GM21723 (cell line): ENCODE results near the gene DUSP15.

Experiments
- ATAC-seq: cut with Tn5 transposase; IDR thresholded peaks from one replicate; pipeline ENCODE4 v1.9.1; 2021; ENCODE audit warnings: mild to moderate bottlenecking, moderate library complexity; ENCODE audit not compliant: unreplicated experiment

Gene DUSP15

DNA sequence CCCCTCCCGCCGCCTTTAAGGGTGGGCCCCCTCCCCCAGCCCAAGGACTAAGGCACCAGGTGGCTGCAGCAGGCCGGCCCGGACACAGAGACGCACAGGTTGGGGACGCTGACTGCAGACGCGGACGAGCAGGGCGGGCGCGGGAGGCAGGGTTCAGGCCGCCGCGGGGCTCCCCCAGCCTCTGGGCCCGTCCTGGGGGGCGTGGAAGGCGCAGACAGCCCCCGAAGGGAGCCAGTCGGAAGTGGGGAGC lies 9.3 kb downstream of the DUSP15 start:
- no peak for ATAC-seq

DNA sequence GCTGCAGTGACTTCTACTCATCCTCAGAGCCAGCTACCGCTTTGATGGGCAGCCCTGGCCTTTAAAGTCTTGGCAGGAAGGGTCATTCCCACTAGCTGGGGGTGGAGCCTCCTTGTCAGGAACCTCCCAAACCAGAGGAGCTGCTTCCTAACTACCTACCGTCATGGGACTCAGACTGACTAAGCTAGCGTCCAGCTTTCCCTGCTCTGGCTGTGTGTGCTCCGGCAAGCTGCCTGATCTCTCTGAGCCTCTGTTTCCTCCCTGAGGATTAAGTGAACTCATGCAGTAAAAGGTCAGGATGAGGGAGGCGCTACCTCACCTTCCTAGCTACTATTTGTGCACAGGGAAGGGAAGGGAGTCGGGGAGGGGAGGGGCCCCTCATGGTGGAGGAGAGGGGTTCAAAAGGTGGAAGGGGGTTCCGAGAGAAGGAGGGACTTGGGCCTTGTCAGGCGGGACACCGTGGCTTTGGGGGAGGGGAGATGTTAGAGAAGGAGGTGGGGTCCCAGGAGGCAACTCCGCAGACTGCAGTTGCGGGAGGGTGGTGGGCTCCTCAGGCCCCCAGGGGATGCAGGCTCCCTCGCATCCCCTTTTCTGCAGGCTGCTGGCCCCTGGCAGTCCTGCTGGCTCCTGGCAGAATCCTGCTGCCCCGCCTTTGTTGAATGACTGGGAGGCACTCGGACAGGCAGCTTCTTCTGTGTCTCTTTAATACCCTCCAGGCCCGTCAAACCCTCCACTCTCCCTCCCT lies 9.8 kb downstream of the DUSP15 start:
- no peak for ATAC-seq

GRCh38 chr20:31859998-31860380 lies 10.3 kb downstream of the DUSP15 start:
- no peak for ATAC-seq

- no peak for ATAC-seq
These were observed 10.9 kb downstream of the DUSP15 start for GRCh38 chr20:31859266-31859997.

GRCh38 chr20:31858760-31859083 lies 11.6 kb downstream of the DUSP15 start:
- ATAC-seq, result no peak

GRCh38 chr20:31857861-31858759 lies 12.2 kb downstream of the DUSP15 start:
- ATAC-seq, result no peak

DNA sequence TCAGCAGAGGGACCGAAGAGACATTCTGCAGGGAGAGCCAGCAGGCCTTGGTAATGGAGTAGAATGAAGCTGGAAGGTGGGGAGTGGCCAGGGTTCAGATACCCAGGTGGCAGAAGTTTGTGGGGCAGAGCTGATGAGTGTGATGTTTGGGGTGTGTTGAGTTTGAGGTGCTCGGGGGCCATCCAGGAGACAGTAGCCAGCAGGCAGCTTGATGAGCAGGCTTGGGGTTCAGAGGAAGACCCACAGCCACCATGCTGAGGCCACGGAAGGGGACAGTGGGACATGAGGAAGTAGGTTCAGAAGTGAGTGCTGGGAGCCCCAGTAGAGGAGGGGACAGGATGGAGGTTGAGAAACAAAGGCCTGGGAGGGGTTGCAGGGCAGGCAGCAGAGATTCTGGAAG lies 13.8 kb downstream of the DUSP15 start:
- no peak for ATAC-seq

GRCh38 chr20:31853481-31853880 lies 16.8 kb downstream of the DUSP15 start:
- no peak for ATAC-seq

DNA sequence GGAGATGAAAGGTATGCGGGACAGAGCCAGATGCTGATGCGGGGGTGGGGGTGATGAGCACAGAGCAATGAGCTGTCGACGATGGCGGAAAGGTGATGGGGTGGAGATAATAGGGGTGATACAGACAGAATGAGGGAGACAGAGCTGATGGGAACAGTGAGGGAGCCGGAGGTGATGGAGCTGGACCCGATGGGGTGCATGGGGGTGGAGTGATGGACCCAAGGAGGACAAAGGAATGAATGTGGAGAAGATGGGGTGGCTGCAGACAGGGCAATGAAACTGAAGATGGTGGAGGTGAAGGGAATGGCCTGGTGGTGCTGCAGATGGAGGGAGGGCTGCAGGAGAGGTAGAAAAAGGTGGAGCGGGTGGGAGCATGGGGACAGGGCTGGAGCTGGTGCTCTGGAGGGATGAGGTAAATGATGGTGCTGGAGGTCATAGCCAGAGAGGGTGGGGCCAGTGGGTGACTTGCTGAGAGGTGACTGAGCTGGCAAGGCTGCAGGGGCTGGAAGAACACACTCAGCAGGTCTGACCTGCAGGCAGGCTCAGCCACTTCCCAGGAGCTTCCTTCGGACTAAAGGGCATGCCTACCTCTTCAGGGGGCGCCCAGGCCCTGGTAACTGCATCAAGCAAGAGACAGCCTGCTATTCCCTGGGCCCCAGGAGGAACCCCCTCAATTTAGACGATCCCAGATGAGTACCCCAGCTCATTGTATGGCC lies 18.9 kb downstream of the DUSP15 start:
- ATAC-seq, result no peak

DNA sequence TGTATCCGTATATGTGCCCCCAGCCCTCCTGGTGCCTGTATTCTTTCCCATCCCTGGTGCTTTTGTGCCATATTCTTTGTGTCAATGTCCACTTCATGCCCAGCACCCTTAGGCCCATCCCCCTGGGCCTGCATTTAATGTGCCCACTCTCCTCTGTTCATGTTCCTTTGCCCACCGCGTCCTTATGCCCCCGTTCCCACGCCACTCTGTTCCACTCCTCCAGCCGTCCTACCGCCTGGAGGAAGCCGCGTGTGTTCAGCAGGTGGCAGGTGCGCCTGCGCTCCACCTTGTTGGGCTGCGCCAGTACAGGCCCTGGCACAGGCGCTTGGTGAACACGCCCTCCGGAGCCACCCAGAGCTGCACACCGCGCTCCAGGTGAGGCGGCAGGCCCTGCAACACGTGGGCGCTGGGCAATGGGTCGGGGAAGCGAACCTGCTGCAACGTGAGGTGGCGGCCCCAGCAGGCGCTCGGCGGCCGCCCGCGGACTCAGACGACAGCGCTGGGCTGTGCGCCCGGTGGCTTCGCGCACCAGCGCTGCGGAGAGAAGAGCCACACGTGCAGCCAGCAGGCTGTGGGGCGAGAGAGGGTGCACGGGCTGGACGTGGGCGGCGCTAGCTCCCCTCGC lies 20.9 kb downstream of the DUSP15 start:
- ATAC-seq, result no peak

DNA sequence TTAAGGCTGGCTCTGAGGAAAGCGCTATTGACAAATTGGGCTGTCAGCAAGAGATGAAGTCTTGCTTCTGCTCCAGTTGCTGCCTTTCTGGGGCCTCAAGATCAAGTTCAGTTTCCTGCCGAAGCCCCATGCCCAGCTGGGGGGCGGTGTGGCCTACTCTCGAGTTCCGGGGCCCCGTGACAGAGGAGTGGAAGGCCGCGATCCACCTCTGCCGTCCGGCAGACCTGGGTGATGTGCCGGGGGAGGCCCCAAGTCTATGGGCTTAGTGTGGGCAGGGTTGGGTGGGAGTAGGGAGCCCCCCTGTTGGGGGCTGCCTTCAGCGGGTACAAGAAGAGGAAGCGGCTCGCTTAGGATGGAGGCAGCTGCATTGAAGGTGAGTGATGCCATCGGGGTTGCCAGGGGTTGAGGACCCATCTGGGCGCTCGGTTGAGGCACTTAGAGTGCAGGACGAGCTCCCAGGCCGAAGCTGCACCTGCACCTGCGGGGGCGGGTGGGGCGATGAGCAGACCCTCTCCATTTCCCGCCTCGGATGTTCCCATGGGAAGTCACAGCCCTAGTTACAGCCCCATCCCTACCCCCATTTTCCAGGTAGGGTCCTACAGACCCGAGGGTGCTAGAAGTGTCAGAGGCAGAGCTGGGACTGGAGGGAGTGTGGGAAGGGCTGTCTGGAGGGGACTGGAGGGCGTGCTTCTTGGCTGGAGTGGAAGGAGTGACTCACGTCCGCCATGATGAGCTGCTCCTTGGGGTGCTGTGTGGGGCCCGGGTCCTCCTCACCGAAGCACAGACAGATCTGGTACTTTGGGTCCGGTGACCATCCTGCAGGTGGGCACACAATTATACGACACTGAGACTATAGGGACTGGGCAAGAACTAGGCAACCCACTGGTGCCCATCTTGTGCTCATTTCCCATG lies 22.0 kb downstream of the DUSP15 start:
- no peak for ATAC-seq

GRCh38 chr20:31846793-31847138 lies 23.6 kb downstream of the DUSP15 start:
- ATAC-seq, result no peak

DNA sequence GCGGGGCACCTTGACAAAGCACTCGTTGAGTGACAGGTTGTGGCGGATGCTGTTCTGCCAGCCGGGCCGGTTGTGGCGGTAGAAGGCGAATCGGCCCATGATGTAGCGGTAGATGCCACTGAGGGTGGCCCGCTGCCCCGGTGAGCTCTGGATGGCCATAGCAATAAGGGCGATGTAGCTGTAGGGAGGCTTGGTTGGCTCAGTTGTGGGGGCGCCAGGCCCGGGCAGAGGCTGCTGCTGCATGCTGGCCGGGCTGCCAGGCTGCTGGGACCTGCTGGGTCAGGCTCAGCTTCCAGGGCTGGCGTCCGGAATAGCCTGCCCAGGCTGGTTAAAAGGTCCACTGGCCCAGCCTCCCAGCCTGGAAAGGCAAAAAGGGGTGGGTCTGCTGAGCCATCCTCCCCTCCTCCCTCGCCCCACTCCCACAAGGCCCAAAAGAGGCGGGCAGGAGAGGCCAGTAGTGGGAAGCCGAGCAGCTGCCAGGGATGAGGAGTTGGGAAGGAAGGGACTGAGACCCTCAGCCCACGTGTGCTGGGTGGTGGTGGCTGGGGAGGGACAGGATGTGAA lies 24.9 kb downstream of the DUSP15 start, which contains the start of gene FOXS1:
Gene FOXS1 (minus strand): TSS at position 305 of the 564 bp plus-strand sequence. CDS start 62 bp downstream, at position 243.
- ATAC-seq, result no peak

GRCh38 chr20:31844737-31845299 lies 25.5 kb downstream of the DUSP15 start:
- no peak for ATAC-seq

- no peak for ATAC-seq
These were observed 26.4 kb downstream of the DUSP15 start for GRCh38 chr20:31843881-31844280.

- ATAC-seq, result no peak
These were observed 27.0 kb downstream of the DUSP15 start for GRCh38 chr20:31843288-31843687.

- ATAC-seq, result no peak
These were observed 27.7 kb downstream of the DUSP15 start for GRCh38 chr20:31842471-31843157.

DNA sequence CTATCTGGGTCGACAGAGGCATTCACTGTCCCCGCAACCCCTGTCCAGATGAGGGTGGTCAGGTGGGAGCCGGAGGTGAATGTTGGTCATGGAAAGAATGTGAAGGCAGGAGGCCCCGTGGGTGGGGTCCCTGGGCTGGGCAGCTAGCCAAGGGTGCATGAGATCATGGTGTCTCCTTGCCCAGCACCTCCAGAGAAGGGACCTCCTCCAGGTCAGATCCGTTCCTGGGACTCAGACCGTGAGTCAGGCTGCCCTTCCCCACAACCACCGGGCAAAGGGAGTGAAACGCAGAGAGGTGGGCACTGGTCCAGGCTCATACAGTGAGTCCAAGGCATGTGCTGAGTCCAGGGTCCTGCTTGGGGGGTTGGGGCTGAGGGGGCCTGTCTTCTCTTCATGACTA lies 28.4 kb downstream of the DUSP15 start:
- no peak for ATAC-seq
